HK-2 (cell line): ENCODE measurements around the gene TP53BP2.

Source experiments
- DNase-seq: peaks from one replicate; pipeline ENCODE4 v3.0.0-alpha.2; 2018; ENCODE audit not compliant: unreplicated experiment

The TP53BP2 gene

GRCh38 chr1:223765036-223765718 lies 80.6 kb downstream of the TP53BP2 start:
- no peak for DNase-seq

DNA sequence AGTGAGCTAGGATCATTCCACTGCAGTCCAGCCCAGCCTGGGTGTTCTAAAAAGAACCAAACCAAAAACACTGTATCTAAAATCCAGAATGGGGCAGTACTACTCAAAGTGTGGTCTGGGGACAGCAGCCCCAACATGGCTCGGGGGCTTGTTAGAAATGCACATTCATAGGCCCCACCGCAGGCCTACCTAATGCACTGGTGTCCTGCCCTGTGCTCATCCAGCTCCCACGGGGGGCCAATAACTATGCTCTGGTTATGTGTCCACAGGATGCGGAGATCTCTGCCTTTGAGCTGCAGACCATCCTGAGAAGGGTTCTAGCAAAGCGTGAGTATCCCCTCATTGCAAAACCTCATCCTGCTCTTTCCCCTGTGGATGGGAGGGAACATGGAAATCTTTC lies 81.9 kb downstream of the TP53BP2 start:
- no peak for DNase-seq

DNA sequence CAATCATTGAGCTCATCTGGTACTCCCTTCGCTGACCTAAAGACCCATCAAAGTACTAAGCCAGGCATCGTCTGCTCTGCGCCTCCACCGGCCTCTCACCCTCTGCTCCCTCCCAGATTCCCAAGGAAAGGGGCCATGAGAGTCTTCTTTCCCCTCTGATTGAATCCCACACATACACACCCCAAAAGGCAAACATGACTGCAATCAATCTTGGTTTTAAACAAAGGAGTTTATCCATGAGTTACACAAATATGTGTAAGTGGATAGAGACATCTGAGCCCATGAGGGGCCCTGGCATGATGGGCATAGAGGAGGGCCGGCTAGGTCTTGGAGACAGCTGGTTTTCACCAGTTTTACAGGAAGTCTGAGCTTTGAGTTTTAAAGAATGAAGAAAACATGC lies 82.5 kb downstream of the TP53BP2 start:
- no peak for DNase-seq

- DNase-seq = no peak
Measured at GRCh38 chr1:223761411-223761810, 84.3 kb downstream of the TP53BP2 start.

- DNase-seq = no peak
Measured at GRCh38 chr1:223760833-223761232, 84.9 kb downstream of the TP53BP2 start.

DNA sequence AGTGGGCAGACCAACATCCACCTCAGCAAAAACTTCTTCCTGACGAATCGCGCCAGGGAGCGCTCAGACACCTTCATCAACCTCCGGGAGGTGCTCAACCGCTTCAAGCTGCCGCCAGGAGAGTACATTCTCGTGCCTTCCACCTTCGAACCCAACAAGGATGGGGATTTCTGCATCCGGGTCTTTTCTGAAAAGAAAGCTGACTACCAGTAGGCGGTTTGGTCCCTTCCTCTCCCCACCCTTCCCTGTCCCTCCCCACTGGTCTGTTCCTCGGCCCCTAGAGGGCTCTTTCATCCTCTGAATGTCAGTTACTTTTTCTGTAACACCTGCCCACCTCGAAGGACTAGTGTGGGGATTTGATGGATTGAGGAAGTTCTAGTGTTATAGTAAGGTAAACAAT lies 86.5 kb downstream of the TP53BP2 start:
- DNase-seq = no peak

- no peak for DNase-seq
Measured at GRCh38 chr1:223758734-223759133, 87.0 kb downstream of the TP53BP2 start.

DNA sequence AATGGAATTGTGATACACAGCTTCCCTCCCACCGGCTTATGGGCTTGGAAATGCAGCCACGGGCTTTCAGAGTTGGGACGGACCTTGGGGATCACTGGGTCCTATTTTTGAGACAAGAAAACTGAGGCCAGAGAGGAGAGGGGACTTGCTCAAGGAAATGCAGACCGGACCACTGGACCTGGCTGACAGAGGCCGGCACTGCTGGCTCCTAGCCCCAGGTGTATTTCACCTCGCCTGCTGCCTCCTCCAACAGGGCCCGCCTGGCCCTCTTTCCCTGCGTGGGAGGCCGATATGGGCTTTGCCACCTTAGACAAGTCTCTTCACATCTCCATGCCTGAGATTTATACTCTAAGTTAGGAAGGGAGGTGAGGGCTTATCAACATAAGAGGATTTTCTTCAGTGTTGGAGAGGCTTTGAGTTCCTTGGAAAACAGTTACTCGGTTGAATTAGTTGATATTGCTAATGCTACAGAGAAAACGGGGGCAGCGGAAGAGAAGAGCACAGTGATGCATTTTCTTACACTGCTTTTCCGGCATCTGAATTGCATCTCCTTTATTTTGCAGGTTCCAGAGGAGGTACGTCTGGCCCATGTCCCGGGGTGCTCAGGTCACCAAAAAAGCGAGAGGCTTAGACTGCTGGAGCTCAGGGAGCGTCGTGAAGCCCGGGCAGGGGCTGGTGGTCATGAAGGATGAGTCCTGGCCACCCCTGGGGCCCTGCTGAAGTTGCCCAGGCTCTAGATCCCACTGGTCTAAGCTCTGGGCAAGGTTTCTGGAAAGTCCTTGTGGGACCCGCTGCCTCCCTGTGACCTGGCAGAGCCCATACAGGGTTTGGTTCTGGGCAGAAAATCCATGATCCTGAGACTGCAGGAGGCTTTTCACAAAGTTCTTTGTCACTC lies 88.7 kb downstream of the TP53BP2 start:
- no peak for DNase-seq

DNA sequence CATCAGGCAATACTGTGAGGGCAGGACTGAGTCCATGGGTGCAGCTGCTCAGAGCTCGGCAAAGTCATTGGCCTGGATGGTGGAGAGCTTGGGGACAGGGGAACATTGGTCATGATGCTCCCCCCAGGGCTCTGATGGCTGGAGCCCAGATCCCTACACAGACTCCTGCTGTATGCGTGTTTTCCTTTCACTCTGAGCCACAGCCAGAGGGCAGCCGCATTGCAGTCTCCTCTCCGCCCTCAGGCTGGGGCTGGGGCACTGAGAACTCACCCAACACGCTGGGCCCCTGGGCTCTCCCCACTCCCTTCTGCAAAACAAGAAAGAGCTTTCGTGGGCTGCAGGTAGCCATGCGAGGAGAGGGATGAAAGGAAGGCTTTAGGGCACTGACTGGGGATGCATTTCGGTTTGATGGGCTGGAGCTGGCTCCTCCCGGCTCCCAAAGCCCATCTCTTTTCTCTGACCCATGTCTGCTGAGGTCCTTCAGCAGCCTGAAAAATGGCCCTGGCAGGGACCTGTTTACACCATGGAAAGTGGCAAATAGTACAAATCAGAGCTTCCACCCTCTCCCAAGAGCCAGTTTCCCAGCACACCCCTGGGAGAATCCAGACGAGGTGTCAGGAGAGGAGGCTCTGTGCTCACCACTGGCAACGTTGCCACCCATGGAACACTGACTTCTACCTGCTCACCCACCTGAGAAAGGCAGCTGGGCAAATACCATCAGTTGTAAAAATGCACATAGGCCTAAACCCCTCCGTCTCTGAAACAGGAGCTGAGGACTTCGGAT lies 89.6 kb downstream of the TP53BP2 start:
- no peak for DNase-seq

- no peak for DNase-seq
Measured at GRCh38 chr1:223755432-223755792, 90.3 kb downstream of the TP53BP2 start.

DNA sequence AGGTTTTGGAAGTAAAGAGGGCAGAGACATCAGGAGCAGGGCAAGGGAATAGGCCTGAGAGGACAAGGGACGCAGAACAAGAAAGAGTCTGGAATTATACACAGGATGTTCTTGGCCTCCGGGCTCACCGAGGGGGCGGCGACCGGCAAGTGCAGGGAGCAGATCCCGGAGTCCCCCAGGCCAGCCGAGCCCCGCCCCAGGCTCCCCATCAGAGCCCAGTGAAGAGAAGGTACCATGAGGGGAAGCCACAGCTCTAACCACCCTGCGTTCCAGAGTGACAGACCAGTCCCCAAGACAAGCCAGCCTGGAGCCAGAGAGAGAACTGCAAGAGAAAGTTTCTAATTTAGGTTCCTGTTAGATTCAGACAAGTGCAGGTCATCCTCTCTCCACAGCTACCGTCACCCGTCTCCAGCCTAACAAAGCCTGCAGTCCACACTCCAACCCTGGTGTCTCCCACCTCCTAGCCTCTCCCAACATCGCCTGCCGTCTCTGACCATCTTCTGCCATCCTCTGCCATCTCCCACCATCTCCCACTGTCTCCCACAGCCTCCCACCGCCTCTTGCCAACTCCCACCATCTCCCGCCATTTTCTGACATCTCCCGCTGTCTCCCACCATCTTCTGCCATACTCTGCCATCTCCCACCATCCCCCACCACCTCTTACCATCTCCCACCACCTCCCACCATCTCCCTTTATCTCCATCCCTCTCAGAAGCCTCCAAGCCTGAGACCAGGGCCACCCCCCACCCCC lies 90.9 kb downstream of the TP53BP2 start:
- no peak for DNase-seq

DNA sequence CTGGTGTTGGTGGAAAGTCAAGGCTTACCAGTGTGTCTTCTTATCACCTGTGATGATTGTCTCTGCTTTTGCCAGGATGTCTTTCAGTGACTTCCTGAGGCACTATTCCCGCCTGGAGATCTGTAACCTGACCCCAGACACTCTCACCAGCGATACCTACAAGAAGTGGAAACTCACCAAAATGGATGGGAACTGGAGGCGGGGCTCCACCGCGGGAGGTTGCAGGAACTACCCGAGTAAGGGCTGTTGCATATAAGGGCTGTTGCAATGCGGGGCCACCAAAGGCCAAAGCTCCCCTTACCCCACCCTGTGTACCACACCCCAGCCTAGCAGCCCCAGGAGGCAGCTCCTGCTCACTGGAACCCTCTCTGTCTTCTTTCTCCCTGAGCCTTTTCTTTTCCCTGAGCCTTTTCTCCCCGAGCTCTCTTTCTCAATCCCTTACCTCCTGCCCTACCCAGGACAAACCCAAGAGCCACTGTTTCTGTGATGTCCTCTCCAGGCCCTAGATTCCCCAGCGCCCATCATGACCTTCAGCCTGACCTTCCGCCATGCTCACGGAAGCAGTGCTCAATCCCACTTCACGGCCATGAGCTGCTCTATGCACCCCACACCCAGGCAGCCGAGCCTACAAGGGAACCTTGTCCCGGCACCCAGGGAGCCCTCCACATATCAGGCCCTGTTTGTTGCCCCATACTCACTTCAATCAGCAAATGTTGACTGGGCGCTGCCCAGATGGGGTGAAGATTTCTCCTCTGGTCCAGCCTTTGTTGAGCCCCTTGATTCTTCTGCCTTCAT lies 92.8 kb downstream of the TP53BP2 start:
- no peak for DNase-seq

GRCh38 chr1:223751696-223752095 lies 94.1 kb downstream of the TP53BP2 start:
- DNase-seq = no peak

DNA sequence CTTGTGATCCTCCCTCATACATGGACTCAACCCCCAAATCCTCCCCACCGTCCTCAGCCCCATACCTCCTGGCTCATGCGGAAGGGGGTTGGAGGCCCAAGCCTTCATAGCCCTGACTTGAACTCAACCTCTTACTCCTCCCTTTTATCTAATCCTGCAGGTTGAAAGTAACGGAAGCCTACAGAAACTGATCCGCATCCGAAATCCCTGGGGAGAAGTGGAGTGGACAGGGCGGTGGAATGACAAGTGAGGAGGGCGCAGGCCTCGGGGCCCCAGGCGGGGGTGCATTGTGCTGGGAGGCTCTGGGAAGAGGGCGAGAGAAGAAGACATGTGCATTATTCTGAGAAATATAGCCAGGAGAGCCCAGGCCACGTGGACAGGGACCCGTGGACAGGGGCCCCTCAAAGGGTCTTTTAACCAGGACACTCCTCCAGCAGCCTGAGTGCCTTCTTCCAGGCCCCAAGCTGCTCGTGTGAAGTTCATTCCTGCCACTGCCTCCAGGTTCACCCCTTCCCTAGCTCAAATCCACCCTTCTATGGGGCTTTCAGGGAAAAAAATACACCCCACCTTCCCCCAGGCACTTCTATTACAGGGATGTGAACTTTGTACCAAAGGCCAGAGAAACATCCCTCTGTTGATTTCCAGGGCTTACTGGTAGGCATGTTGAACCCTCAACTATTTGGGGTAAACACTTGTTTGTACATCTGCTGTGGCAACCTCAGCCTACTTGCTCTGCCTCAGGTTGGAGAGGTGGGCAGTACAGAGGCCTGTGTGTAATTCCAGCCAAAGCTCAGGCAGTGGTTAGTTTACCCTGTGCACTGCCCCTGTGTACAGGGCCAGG lies 94.8 kb downstream of the TP53BP2 start:
- DNase-seq = no peak

DNA sequence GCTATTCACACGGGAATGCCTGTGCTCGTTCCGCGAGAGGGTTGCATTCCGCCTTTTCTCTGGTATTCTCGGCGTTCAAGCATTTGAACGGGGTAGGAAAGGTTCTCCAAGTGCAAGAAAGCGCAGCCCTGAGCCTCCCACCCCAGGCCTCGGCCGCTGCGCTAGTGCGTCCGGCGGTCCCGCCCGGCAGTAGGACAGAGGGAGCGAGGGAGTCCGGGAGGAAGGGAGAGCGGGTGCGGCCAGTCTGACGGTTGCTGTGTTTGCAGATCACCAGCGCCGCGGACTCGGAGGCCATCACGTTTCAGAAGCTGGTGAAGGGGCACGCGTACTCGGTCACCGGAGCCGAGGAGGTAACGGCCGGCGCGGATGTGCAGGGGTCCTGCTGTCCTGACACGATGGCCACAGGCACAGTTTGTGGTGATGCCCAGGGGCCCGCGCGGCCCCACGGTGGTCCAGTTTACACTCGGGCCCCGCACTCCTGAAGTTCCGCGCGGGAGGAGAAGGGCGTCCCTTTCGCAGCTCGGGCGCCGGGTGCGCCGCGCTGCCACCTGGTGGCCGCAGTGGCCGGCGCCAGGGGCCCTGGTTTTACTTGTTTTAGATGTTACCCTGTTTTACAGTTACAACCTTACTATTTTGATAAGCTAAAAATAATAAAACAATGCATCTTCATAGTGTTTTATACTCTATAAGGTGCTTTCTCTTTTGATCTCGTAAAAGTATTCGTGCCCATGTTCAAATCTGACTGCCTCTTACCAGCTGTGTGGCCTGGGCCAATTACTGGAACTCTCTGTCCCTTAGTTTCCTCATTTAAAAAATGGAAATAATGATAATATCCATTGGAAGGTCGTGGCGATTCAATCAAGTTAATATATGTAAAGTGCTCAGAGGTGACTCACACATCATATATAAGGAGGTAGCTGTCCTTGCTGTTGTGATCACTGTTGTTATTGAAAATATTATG lies 96.7 kb downstream of the TP53BP2 start:
- DNase-seq = no peak

DNA sequence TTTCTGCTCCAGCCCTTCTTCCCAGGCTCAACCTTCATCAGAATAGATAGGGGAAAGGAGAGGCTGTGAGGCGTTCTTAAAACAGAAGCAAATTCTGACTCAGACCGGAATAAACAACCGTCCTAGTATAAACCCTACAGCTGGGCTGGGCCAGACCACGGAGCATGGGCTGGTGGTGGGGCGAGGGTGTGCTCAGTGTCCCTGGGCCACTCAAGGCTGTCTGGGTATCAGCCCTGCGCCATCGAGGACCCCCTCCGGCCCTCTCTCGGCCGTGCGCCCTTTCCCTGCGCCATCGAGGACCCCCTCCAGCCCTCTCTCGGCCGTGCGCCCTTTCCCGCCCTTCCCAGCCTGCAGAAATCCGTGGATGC lies 97.4 kb downstream of the TP53BP2 start:
- DNase-seq = no peak

DNA sequence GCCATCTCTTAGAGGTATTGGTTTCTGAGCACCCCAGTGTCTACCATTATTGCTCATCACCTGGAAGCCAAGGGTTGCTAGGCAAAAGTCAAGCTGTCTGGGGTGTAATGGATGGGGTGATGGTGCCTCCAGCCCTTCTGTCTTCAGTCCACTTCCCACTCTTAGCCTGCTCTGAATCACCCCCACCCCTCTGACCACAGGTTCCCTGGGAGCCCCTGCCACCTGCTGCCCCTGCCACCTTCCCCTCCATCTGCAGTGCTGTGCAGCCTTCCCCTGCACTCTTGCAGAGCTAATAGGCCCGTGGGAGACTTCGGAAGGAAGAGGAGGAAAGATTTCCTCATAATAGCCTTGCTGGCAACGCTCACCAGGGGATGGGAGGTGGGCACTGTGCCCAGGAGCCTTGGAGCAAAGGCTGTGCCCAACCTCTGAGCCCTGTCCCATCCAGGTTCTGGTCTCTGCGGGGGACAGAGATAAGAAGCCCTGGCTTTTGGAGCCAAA lies 97.9 kb downstream of the TP53BP2 start:
- DNase-seq = no peak

- no peak for DNase-seq
Measured at GRCh38 chr1:223745731-223746130, 100.0 kb downstream of the TP53BP2 start.
